Bronchial epithelial cell (primary cell): ENCODE results near the gene REXO2. TPM values are rescaled to one million over a fixed set of nuclear protein-coding genes. Genes with fewer than 3 reads are reported as not detected.
A peak's percentile ranks its signal among the peaks of the same experiment; 100 is the strongest.

Source experiments
- DNase-seq: peaks from one replicate; pipeline ENCODE4 v3.0.0-alpha.2; 2010; ENCODE audit warnings: low read depth
- FAIRE-seq: peaks from 2 replicates; lab custom pipeline; 2011; peaks lifted over from hg19 to GRCh38; lab: Jason Lieb, UNC
- H3K27me3 ChIP-seq: 2 replicates; pipeline ENCODE4 v1.5.1; 2011; ENCODE audit warnings: low read length; ENCODE audit not compliant: control insufficient read depth, insufficient read depth
- H3K36me3 ChIP-seq: 2 replicates; pipeline ENCODE4 v1.5.1; 2011; ENCODE audit warnings: low read length; ENCODE audit not compliant: control insufficient read depth, insufficient read depth
- H3K4me3 ChIP-seq: 2 replicates; pipeline ENCODE4 v1.5.1; 2011; ENCODE audit warnings: mild to moderate bottlenecking, low read depth, low read length, control low read depth
- CTCF ChIP-seq: IDR thresholded peaks from 2 replicates; pipeline ENCODE4 v1.5.1; 2011; ENCODE audit warnings: mild to moderate bottlenecking, moderate library complexity, low read length, control low read depth, inconsistent platforms; ENCODE audit not compliant: insufficient read depth, severe bottlenecking
- total RNA-seq: library from RNA; depleted of rRNA; stranded (reverse); fragments of >200 nt; gene quantifications from 2 replicates; pipeline ENCODE4 v1.2.1, GENCODE V29; 2014

Gene REXO2
- total RNA-seq, 1 donor from 2014 or later, result 160 TPM

DNA sequence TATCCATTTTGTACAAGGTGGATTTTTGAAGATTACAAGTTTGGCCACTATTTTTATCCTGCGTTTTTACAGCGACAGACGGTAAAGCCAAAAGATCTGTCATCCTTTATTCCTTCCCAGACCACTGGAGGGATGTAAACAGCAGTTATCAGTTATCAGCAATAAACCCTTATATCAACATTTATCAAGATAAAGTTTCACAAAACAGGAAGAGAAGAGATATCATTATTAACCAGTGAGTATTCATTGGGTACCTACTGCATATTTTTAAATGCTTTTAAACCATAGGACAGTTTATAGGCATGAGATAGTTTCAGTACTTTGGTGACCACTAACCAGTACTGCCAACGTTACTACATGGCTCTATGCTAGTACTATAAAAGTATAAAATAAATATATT lies 5.9 kb upstream of the REXO2 start:
- no peaks in the 10 kb centered on the region for H3K36me3 ChIP-seq
- no peak overlapping the region for H3K4me3 ChIP-seq
- no peaks in the 10 kb centered on the region for H3K27me3 ChIP-seq
- TF ChIP-seq CTCF, result no peak
- FAIRE-seq (no peak), DNase-seq (no peak)

DNA sequence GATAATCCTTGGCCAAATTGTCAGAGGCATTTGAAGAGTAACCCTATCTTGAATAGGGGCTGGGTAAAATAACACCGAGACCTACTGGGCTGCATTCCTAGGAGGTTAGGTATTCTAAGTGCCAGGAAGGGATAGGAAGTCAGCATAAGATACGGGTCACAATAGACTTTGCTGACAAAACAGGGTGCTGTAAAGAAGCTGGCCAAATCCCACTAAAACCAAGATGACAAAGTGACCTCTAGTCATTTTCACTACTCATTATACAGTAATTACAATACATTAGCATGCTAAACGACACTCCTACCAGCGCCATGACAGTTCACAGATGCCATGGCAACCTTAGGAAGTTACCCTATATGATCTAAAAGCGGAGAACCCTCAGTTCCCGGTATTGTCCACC lies 964 bp upstream of the REXO2 start:
- FAIRE-seq, result no peak
- peak; percentile 80 for DNase-seq
- Histone ChIP-seq H3K4me3 (peak overlapping the region; percentile 16), H3K27me3 (no peaks in the 10 kb centered on the region), H3K36me3 (no peaks in the 10 kb centered on the region)
- TF ChIP-seq CTCF, result no peak

DNA sequence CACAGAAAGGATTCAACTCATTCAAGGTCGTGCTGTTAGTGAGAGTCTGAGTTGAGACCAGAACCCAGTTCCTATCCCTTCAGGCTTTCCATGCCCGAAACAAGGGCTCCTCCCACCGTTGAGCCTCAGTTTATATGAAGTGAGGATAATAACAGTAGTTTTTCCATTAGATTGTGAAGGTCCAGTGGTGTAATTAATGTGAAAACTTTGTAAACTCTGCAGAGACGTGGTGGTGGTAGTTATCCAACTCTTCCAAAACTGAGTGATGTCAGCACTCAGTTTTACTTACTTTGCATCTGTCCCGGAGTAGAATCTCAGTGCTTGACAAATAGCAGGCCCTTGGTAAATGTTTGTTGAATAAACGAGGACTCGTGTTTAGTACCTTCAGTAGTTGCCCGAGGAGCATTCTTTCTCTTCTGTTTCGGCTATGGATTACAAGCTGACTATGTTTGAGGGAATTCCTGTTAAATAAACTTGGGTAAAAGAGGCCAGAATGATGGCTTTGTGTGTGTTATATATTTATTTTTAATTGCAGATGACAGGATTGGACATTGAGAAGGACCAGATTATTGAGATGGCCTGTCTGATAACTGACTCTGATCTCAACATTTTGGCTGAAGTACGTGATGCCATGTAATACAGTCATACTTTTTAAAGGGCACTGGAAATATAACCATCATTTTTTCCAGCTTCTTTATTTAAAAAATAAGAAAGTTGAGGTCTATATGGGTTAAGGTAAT lies 1.0 kb downstream of the REXO2 start:
- FAIRE-seq, result no peak
- no peaks in the 10 kb centered on the region for H3K36me3 ChIP-seq
- H3K27me3 ChIP-seq, result no peaks in the 10 kb centered on the region
- peak overlapping the region; percentile 89 for H3K4me3 ChIP-seq
- TF ChIP-seq CTCF, result no peak
- no peak for DNase-seq

- no peak for TF ChIP-seq CTCF
- no peaks in the 10 kb centered on the region for H3K36me3 ChIP-seq
- DNase-seq (no peak), FAIRE-seq (no peak)
- H3K27me3 ChIP-seq, result no peaks in the 10 kb centered on the region
- no peak overlapping the region for H3K4me3 ChIP-seq
Observed at GRCh38 chr11:114440971-114441763, 1.9 kb downstream of the REXO2 start.

DNA sequence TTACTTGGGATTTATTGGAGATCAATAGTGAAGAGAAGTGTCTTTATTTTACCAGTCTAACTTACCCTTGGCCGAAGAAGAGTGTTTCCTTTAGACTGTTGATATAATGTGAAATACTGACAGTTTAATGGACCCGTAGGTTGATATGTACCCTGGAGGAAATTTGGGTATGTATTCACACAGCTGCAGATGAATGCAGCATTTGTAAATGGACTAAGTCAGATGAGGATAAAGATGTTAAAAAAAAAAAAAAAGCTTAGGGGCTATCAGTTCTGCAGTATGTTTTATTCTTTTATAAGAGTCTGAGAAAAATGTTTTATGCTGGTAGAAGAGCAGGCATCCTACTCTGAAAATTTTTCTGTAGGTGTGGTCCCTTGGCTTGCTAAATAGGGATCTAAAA lies 2.7 kb downstream of the REXO2 start:
- no peaks in the 10 kb centered on the region for H3K27me3 ChIP-seq
- no peak for TF ChIP-seq CTCF
- H3K4me3 ChIP-seq, result no peak overlapping the region
- DNase-seq (no peak), FAIRE-seq (no peak)
- peaks cover 2% of the 10 kb centered on the region for H3K36me3 ChIP-seq
